ENCODE results near the gene UBE2C. TPM values are rescaled to one million over a fixed set of nuclear protein-coding genes. Genes with fewer than 3 reads are reported as not detected.

UBE2C gene
- polyA plus RNA-seq, 4 donors = 56.3 to 76.9 (median 67.4) TPM

DNA sequence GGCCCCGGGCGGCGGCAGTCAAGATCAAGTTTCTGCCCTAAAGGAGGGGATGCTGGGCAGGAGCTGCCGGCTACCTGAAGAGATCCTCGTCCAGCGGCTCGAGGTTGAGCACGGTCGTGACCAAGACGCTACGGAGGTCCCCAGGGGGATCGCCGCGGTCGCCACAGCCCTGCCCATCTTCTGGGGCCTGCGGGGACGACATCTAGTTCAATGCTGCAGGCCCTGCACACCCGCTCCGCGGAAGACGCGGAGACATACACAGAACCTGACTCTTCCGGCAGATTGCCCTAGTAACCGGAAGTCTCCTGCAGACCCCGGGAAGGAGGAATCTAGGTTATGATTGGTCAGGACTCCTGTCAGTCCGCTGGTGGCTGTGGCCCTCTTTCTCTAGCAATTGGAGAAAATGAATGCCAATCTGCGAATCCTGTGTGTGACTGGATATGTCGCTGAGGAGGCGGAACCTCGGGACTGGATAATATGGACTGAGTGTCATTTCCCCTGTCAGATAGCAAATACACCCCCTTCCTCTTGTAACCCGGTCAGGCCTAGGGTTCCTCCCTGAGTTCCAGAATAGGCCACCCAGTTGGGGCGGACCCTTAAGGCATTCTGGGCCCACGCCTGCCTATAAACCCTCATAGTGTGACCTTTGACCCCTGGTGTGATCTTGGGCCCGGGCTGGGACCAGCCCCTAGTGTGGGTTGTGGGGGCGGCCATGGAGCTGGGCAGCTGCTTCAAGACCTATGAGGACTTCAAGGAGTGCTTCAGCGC, 44.9 kb downstream of the UBE2C start, which contains the start of the genes ACOT8 and ZSWIM3:
Gene ACOT8, minus strand, starts transcription at position 279 of the 768 bp plus-strand sequence. Its CDS starts 77 bp downstream, at position 202.
Gene ZSWIM3, plus strand, starts transcription at position 501 of the 768 bp plus-strand sequence. Its CDS starts 212 bp downstream, at position 713.
- peak; percentile 99 to 100 (median 100) for DNase-seq (ENCODE audit: low read depth in 4 of 4, low spot score in 2 of 4)

DNA sequence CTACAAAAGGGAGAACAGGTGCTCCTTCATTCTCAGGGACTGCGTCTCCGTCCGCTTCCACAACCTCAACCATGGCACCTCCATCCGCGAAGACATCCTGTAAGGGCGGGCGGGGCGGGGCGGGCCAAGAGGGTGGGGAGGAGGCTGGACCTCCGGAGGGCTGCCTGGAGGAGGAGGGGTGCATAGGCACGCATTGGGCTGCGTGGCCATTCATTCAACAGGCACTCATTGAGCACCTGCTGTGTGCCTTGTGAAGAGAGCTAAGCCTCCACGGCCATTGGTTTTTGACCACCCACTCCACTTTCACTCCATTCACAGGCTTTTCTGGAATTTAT, 45.4 kb downstream of the UBE2C start:
- no peak for DNase-seq (ENCODE audit: low read depth in 4 of 4, low spot score in 2 of 4)

DNA sequence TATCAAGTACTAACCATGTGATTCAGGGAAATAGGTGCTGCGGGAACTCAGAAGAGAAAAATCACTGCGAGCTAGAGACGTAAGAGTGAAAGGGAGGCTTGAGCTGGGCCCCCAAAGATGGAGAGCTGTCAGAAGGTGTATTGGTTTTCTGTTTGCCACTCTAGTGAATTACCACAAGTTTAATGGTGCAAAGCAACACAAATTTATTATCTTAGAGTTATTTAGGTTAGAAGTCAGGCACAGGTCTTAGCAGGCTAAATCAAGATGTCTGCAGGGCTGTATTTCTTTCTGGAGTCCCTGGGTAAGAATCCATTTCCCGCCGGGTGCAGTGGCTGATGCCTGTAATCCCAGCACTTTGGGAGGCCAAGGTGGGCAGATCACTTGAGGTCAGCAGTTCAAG, 47.5 kb downstream of the UBE2C start:
- DNase-seq (ENCODE audit: low read depth in 4 of 4, low spot score in 2 of 4) = peak in 1 of 4 donors; percentile 24

DNA sequence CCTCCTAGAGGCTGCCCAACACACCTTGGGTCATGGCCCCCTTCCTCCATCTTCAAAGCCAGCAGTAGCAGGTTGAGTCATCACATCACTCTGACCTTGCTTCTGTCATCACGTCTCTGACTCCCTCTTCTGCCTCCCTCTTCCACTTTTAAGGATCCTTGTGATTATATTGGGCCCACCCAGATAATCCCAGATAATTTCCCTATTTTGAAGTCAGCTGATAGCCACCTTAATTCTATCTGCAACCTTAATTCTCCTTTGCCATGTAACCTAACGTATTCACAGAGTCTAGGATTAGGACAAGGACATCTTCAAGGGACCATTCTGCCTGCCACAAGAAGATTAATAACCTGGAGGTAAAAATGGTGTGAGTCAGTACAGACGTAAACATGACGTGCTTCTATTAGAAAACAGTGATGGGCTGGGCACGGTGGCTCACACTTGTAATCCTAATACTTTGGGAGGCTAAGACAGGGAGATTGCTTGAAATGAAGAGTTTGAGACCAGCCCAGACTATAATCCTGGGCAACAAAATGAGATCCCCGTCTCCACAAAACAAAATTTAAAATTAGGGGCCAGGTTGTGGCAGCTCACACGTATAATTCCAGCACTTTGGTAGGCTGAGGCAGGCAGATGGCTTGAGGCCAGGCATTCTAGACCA, 48.2 kb downstream of the UBE2C start:
- no peak for DNase-seq (ENCODE audit: low read depth in 4 of 4, low spot score in 2 of 4)

DNA sequence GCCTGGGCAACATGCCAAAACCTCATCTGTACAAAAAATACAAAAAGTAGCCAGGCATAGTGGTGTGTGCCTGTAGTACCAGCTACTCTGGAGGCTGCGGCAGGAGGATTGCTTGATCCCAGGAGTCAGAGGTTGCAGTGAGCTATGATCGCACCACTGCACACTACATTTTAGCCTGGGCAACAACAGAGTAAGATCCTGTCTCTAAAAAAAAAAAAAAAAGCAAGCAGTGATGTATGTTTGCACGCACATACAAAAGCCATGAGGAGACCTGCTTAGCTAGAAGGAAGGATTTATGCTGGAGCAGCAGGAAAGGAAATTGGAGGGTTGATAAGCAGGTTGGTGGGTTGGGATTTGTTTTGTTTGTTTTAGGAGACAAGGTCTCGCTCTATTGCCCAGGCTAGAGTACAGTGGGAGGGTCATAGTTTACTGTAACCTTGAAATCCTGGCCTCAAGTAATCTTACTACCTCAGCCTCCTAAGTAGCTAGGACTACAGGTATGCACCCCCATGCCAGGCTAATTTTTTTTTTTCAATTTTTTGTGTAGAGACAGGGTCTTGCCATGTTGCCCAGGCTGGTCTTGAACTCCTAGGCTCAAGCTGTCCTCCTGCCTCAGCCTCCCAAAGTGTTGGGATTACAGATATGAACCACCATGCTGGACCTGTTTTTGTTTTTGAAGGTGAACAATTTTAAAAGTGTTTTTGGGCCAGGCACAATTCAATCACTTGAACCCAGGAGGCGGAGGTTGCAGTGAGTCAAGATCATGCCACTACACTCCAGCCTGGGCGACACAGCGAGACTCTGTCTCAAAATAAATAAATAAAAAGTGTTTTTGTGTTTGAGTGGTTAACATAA, 49.0 kb downstream of the UBE2C start:
- DNase-seq (ENCODE audit: low read depth in 4 of 4, low spot score in 2 of 4) = no peak

DNA sequence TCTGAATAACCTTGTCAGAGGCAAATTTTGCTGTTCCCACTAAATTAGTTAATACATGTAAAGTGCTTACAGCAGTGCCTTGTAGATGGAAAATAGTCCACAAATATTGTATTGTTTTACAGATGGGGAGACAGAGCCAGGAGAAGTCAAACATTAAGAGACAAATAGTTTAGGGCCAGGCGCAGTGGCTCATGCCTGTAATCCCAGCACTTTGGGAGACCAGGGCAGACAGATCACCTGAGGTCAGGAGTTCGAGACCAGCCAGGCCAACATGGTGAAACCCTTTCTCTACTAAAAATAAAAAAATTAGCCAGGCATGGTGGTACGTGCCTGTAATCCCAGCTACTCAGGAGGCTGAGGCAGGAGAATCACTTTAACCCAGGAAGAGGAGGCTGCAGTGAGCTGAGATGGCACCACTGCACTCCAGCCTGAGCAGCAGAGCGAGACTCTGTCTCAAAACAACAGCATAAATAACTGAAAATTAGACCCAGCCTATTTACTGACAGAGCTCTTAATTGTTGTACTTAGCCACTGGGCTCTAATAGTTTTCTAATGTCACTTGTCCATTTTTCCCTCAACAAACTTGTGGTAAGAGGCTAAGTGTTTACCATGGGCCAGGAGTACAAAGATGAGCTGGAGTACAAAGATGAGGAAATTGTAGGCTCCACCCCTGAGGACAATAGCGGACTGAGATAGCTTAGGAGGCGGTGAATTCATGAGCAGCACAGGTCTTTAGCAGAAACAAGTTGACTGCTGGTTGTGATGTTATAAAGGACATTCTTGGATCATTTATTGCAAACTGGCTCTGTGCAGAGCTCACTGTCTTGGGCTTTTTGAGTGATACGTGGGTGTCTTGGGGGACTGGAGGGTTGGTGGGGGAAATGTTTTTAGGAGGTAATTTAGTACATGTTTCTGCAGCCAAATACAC, 51.4 kb downstream of the UBE2C start:
- DNase-seq (ENCODE audit: low read depth in 4 of 4, low spot score in 2 of 4) = no peak

DNA sequence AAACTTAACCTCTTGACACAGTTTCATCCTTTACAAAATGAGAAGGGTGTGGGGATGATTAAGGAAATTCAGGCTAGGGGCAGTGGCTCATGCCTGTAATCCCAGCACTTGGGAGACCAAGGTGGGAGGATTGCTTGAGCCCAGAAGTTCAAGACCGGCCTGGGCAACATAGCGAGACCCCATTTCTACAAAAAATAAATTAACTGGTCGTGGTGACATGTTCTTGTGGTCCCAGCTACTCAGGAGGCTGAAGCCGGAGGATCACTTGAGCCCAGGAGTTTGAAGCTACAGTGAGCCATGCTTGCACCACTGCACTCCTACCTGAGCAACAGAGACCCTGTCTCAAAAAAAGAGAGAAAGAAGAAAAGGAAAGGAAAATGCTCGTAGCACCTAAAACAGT, 54.0 kb downstream of the UBE2C start:
- no peak for DNase-seq (ENCODE audit: low read depth in 4 of 4, low spot score in 2 of 4)

Other genes starting within 250 kb of the UBE2C start
- under 1 TPM in 1 of 4 donors, not detected in 3; 0.27 TPM for gene WFDC8, start 233.4 kb upstream of the UBE2C start, polyA plus RNA-seq (ENCODE audit: insufficient read length in 4 of 4)
- not detected for gene WFDC10A, start 182.9 kb upstream of the UBE2C start, polyA plus RNA-seq (ENCODE audit: insufficient read length in 4 of 4)
- gene WFDC9, start 181.4 kb upstream of the UBE2C start, polyA plus RNA-seq (ENCODE audit: insufficient read length in 4 of 4) = not detected
- gene WFDC11, start 142.4 kb upstream of the UBE2C start, polyA plus RNA-seq (ENCODE audit: insufficient read length in 4 of 4) = under 1 TPM in 1 of 4 donors, not detected in 3; 0.27 TPM
- gene WFDC13, start 110.6 kb upstream of the UBE2C start, polyA plus RNA-seq (ENCODE audit: insufficient read length in 4 of 4) = not detected
- not detected for gene WFDC10B, start 107.6 kb upstream of the UBE2C start, polyA plus RNA-seq (ENCODE audit: insufficient read length in 4 of 4)
- gene SPINT4, start 90.3 kb upstream of the UBE2C start, polyA plus RNA-seq (ENCODE audit: insufficient read length in 4 of 4) = not detected
- 1 to 10 TPM; 1.0 to 2.2 (median 1.7) TPM for gene WFDC3, start 20.8 kb upstream of the UBE2C start, polyA plus RNA-seq (ENCODE audit: insufficient read length in 4 of 4)
- 10 to 100 TPM; 34.9 to 46.2 (median 39.1) TPM for gene DNTTIP1, start 20.7 kb upstream of the UBE2C start, polyA plus RNA-seq (ENCODE audit: insufficient read length in 4 of 4)
- 1 to 10 TPM in 2 of 4 donors, under 1 TPM in 2; 0.32 to 1.4 (median 0.98) TPM for gene TNNC2, start 14.7 kb downstream of the UBE2C start, polyA plus RNA-seq (ENCODE audit: insufficient read length in 4 of 4)
- gene SNX21, start 21.2 kb downstream of the UBE2C start, polyA plus RNA-seq (ENCODE audit: insufficient read length in 4 of 4) = 10 to 100 TPM; 11.3 to 22.4 (median 17.5) TPM
- 10 to 100 TPM; 20.9 to 32.3 (median 26.7) TPM for gene ACOT8, start 44.7 kb downstream of the UBE2C start, polyA plus RNA-seq (ENCODE audit: insufficient read length in 4 of 4)
- gene ZSWIM3, start 45.0 kb downstream of the UBE2C start, polyA plus RNA-seq (ENCODE audit: insufficient read length in 4 of 4) = 1 to 10 TPM; 5.4 to 5.7 (median 5.6) TPM
- gene ZSWIM1, start 68.6 kb downstream of the UBE2C start, polyA plus RNA-seq (ENCODE audit: insufficient read length in 4 of 4) = 10 to 100 TPM; 13.3 to 18.5 (median 15.7) TPM
- gene SPATA25, start 75.0 kb downstream of the UBE2C start, polyA plus RNA-seq (ENCODE audit: insufficient read length in 4 of 4) = 1 to 10 TPM; 2.6 to 7.4 (median 4.8) TPM
- gene NEURL2, start 78.6 kb downstream of the UBE2C start, polyA plus RNA-seq (ENCODE audit: insufficient read length in 4 of 4) = 10 to 100 TPM in 2 of 4 donors, 1 to 10 TPM in 2; 4.2 to 11.2 (median 9.3) TPM
- gene CTSA, start 78.7 kb downstream of the UBE2C start, polyA plus RNA-seq (ENCODE audit: insufficient read length in 4 of 4) = 100 to 1,000 TPM; 112 to 176 (median 131) TPM
- 100 to 1,000 TPM; 122 to 170 (median 131) TPM for gene PLTP, start 99.5 kb downstream of the UBE2C start, polyA plus RNA-seq (ENCODE audit: insufficient read length in 4 of 4)
- gene PCIF1, start 122.0 kb downstream of the UBE2C start, polyA plus RNA-seq (ENCODE audit: insufficient read length in 4 of 4) = 10 to 100 TPM; 43.3 to 57.8 (median 50.8) TPM
- gene ZNF335, start 159.6 kb downstream of the UBE2C start, polyA plus RNA-seq (ENCODE audit: insufficient read length in 4 of 4) = 10 to 100 TPM; 10.7 to 21.1 (median 14.2) TPM
- under 1 TPM; 0.35 to 0.68 (median 0.43) TPM for gene MMP9, start 196.3 kb downstream of the UBE2C start, polyA plus RNA-seq (ENCODE audit: insufficient read length in 4 of 4)
- 1 to 10 TPM; 1.5 to 3.2 (median 1.7) TPM for gene SLC12A5, start 216.6 kb downstream of the UBE2C start, polyA plus RNA-seq (ENCODE audit: insufficient read length in 4 of 4)